ENCODE results near the gene TMEM240.
"Not testable (repeated sequence)": the region's sequence is repeated elsewhere in the genome, so short reads cannot be mapped to it uniquely, and the experiment has no call there.

Gene TMEM240

DNA sequence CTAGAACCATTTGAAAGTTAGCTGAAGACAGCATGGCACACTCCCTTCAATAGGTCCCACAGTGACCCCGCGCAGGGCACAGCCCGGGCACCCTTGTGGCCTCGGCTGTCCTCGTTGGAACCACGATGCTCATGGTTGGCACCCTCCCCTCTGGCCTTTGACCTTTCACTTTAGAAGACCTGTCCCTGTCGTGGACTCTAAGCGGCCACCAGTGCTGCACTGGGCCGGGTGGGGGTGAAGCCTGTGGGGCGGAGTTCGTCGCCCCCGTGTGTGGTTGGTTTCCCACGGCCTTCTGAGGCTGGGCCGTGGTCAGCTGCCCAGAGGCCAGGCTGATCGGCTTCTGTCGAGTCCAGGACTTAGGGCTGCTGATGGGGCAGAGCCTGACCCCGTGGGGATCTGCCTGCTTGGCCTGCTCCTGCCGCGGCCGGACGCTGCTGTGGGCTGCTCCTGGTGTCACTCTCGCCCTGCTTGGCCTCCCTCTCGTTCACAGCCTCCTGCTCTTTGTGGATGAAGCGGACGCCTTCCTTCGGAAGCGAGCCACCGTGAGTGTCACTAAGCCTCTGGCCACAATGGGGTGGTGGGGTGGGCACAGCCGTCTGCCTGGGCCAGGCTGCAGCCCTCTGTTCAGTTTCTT lies 15.6 kb downstream of the TMEM240 start:
- not testable (repeated sequence) for DNase-seq (ENCODE audit: low read depth in 2 of 2, low spot score in 1 of 2)

DNA sequence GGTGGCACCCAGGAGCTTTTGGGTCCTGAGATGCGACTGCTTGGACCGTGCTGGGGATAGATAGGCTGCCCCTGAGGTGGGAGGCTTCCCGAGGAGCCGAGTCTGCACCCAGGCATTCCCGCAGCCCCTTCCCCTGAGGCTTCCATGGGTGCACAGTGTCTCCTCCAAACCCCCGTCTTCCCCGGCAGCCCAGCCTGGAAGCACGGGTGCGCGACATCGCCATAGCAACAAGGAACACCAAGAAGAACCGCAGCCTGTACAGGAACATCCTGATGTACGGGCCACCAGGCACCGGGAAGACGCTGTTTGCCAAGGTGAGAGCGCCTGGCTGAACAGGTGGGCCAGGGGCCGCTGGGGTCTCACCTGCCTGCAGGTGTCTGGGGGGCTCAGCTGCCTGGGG lies 16.8 kb downstream of the TMEM240 start:
- DNase-seq (ENCODE audit: low read depth in 2 of 2, low spot score in 1 of 2) = not testable (repeated sequence)

DNA sequence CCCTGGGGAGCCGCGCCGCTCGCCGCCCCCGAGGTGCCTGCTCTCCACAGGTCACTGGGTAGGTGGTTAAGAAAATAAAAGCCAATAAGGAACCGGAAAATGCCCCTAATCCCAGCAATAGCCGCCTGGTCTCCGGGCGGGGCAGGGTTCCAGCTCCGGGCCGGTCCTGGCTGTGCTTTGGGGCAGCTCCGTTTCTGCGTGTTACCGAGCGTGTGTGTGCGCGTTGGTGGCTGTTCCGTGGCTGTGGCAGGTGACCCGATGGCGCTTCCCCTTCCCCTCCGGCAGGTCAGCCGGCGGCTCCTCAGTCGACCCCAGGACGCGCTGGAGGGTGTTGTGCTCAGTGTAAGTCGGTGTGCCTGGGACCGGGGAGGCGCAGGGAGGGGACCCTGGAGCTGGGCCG lies 17.2 kb downstream of the TMEM240 start:
- not testable (repeated sequence) for DNase-seq (ENCODE audit: low read depth in 2 of 2, low spot score in 1 of 2)

DNA sequence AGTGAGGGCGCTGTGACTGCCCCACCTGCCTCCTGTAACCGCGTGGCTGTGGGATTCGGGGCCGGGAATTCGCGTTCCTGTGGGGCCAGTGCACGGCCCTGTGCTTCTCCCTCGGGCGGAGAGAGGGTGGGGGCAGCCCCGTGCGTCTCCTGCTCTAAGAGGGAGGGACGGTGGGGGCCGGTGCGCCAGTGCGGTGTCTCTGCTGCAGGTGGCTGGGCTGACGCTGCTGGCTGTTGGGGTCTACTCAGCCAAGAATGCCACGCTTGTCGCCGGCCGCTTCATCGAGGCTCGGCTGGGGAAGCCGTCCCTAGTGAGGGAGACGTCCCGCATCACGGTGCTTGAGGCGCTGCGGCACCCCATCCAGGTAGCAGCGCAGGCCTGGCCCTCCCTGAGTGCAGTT lies 17.9 kb downstream of the TMEM240 start:
- not testable (repeated sequence) for DNase-seq (ENCODE audit: low read depth in 2 of 2, low spot score in 1 of 2)

DNA sequence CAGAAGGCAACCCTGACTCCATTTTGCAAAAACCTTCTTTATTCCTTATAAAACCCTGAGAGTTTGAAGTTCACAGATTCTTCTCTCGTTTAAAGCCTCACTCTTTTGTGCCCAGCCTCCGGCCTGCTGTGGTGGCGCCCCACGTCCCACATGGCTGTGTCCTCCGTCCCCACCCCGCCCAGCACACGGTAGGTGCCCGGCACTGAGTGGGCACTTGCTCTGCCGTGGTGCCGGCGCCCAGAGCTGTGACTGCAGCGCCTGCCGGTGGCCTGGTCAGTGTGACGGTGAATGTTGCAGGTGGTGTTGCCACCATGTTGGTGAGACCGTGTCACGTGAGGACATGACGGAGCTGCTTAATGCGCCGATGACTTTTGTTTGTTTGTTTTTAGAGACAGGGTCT lies 19.1 kb downstream of the TMEM240 start:
- DNase-seq (ENCODE audit: low read depth in 2 of 2, low spot score in 1 of 2) = no peak

DNA sequence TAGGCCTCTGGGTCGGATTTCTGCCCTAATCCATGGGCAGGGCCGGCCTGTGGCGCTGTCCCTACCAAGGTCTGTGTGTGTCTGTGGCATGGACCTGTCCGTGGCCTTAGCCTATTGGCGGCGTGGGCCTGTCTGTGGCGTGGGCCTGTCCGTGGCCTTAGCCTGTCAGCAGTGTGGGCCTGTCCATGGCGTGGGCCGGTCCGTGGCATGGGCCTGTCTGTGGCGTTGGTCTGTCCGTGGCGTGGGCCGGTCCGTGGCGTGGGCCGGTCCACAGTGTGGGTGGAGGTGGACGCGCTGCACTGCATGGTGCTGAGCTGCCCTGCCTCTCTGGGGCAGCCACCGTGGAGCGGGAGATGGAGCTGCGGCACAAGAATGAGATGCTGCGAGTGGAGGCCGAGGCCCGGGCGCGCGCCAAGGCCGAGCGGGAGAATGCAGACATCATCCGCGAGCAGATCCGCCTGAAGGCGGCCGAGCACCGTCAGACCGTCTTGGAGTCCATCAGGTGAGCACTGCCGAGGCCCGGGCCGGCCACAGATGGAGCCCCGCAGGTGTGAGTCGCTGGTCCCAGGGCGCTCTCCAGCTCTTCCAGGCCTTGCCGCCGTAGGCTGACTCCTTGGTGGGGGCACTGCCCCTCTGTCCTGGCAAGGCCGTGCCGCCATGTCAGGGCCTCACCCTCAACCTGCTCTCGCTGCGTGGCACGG lies 20.5 kb downstream of the TMEM240 start:
- DNase-seq (ENCODE audit: low read depth in 2 of 2, low spot score in 1 of 2) = not testable (repeated sequence)

DNA sequence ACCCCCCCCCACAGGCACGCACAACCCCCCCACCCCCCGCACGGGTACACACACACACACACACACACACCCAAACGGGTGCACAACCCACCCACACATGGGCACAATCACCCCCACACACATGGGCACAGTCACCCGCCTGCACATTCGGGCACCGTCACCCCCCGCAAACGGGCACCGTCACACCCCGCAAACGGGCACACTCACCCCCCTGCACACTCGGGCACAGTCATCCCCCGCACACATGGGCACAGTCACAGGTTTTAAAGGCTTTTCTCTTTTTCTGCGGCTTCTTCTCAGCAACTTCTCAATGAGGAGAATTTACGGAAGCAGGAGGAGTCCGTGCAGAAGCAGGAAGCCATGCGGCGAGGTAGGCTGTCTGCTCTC lies 21.8 kb downstream of the TMEM240 start:
- DNase-seq (ENCODE audit: low read depth in 2 of 2, low spot score in 1 of 2) = not testable (repeated sequence)

DNA sequence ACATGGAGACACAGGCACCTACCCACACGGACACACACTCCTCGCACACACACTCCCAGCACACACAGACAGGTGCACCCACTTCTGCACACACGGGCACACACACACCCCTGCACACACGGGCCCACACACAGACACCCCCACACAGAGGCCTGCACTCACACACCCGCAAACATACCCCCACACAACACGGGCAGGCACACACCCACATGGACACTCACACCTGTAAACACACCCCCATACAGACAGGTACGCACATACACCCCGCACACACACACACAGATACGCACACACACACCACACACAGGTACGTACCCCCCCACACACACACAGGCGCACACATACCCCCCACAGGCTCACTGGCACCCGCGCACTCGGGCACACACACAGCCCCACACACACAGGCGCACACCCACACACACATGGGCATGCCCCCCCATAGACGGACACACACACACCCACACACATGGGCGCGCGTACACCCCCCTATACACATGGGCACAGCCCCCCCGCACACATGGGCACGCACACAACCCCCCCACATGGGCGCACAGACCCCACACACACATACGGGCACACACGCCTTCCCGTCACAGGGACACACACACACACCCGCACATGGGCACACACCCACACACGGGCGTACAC lies 22.3 kb downstream of the TMEM240 start:
- DNase-seq (ENCODE audit: low read depth in 2 of 2, low spot score in 1 of 2) = no peak

DNA sequence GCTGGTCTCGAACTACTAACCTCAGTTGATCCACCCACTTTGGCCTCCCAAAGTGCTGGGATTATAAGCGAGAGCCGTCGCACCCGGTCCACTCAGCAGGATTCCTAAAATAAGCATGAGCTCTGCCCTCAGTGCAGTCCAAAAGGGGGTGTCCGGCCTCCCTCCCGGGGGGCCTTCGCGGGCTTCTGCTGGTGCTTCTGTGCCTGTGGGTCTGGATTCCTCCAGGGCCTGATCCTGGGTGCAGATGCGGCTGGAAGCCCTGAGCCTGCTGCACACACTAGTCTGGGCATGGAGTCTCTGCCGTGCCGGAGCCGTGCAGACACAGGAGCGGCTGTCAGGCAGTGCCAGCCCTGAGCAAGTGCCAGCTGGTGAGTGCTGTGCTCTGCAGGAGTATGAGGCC lies 23.5 kb downstream of the TMEM240 start:
- DNase-seq (ENCODE audit: low read depth in 2 of 2, low spot score in 1 of 2) = not testable (repeated sequence)

DNA sequence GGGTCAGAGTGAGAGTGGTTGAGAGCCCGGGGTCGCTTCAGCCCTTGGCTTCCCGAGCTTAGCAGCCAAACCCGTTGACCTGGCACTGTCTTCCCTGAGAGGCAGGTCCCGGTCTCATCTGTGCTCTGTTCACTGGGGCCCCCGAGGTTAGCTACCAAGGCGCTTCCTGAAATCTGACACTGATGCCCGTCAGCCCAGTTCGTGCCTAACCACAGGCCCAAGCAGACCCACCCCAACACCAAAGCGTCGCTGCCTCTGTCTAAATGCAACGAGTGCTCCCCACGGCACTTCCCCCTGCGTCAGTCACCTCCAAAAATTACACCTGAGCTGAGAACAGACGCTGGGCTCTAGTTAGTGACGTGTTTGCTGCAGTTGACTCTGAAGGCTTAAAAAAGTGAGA lies 26.0 kb downstream of the TMEM240 start:
- DNase-seq (ENCODE audit: low read depth in 2 of 2, low spot score in 1 of 2) = not testable (repeated sequence)

DNA sequence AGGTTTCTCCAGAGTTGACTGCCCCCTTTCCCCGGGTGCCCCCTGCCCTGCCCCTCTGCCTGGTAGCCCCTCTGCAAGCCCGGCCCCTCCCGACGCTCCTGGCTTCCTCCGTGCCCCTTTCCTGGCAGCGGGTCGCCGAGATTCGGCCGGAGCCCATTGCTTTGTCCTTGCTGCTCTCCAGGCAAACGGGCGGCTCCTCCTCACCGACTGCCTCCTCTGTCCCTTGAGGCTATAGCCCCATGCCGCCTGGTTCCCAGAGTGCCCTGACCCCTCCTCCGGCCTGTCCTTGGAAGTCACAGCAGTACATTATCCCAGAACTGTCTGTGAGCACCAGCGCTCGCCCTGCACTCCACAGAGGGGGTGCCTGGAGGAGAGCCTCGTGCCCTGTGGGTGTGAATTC lies 26.7 kb downstream of the TMEM240 start:
- not testable (repeated sequence) for DNase-seq (ENCODE audit: low read depth in 2 of 2, low spot score in 1 of 2)

DNA sequence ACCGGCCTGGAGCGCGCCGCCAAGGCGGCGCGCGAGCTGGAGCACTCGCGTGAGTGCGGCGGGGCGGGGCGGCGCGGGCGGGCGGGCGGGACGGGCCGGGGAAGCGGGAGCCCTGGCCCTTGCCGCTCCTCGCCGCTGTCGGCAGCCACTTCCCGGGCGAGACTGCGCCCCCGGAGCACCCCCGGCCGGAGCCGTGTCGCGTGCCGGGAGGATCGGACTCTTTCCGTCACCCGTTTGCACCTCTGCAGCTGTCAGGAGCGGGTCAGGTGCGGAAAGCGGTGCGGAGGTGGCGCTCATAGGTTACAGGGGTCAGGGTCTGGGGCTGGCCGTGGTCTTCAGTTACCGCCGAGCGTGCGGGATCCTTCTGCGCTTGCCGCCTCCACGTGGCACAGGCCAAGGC lies 28.0 kb downstream of the TMEM240 start:
- DNase-seq (ENCODE audit: low read depth in 2 of 2, low spot score in 1 of 2) = not testable (repeated sequence)

DNA sequence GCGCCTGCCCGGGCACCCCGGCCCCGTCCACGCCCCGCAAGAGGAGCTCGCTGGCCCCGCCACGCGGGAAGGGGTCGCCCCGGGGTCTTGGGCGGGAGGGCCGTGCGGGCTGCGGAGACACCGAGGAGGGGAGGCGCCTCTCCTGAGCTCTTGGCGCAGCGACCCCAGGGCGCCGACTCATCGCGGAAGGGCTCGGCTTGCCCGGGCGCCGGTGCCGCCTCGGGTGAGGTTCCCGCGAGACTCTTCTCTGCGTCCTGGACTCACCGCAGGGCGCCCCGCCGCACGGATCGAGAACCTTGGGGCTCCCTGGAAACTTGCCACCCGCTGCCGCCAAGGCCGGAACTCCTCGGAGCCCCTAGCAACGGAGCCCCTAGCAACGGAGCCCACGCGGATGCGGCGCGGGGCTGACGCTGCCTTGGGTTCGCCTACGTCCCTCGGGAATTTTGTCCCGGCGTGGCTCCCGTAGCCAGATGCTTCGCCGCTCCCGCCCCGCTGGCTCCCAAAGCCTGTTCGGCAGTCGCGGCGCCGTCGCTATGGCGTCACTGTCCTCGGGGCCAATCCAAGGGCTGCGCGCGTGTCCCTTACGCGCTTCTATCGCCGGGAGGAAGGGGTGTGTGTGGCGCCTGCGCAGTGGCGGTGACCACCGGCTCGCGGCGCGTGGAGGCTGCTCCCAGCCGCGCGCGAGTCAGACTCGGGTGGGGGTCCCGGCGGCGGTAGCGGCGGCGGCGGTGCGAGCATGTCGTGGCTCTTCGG lies 28.7 kb downstream of the TMEM240 start, which contains the start of gene ATAD3A:
TSS of gene ATAD3A (plus strand) at position 630 of the 753 bp plus-strand sequence. CDS start at position 737, 107 bp downstream.
- peak; percentile 91 for DNase-seq (ENCODE audit: low read depth in 2 of 2, low spot score in 1 of 2)

DNA sequence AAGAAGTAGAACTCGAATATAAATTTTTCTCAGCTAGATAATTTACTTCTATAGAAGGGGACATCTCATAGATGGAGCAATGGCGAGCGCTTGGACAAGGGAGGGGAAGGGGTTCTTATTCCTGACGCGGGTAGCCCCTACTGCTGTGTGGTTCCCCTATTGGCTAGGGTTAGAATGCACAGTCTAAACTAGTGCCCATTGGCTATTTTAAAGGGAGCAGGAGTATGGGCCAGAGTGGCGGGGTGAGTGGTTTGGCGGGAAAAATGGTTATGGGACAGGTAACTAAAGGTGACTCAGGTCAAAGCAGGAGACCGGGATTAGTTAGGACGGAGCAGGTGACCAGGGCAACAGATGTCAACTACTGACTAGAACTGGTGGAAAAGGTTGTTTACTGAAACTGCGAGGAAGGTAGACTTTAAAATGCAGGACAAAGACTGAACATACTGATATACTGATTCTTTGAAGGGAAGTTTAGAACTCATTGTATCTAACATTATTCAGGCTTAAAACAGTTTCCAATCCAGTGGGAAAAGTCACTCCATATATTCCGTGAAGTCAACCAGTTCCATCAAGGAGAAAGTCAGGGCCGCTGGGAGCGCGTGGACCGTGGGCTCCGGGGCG lies 29.4 kb downstream of the TMEM240 start:
- DNase-seq (ENCODE audit: low read depth in 2 of 2, low spot score in 1 of 2) = no peak

DNA sequence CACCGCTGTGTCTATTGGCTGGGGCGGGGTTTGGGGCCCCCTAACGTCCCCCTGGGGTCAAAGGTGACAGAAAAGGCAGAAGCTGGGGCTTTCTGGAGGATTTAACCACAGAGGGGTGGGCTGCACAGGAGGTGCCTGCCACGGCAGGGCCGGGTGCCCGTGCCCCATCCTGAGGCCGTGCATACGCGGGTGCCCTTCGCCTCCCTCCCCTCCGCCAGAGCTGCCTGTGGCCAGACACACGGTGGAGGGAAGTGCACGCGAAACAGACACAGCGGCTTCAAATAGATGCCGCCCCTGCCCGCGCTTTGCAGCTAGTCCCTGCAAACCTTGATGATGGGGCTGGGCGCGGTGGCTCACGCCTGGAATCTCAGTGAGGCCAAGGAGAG lies 31.0 kb downstream of the TMEM240 start:
- DNase-seq (ENCODE audit: low read depth in 2 of 2, low spot score in 1 of 2) = not testable (repeated sequence)

DNA sequence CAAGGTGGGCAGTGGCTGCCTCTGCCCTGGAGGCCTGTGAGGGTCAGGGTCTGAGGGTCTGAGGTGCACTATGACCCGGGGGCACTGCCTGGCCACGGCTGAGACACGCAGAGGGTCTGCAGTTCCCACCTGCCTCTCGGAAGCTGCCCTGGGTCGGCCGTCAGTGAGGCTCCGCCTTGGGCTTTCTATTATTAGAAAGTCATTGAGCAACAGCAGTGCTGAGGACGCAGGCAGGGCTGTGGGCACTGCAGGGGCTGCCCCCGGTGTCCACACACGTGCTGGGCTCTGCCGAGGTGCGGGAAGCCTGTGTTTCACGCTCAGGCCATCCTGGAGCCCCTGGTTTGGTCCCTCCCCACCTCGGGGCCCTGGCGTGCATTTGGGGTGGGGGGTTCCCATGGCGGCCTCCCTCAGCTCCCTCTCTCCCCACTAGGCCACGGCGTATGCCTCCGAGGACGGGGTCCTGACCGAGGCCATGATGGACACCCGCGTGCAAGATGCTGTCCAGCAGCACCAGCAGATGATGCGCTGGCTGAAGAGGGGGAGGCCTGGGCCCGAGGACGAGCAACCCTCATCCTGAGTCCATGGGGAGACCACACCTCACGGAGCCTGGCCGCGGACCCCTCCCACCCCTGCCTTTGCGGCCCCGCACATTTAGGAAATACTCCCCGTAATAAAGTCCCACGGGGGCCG lies 31.5 kb downstream of the TMEM240 start:
- DNase-seq (ENCODE audit: low read depth in 2 of 2, low spot score in 1 of 2) = not testable (repeated sequence)

DNA sequence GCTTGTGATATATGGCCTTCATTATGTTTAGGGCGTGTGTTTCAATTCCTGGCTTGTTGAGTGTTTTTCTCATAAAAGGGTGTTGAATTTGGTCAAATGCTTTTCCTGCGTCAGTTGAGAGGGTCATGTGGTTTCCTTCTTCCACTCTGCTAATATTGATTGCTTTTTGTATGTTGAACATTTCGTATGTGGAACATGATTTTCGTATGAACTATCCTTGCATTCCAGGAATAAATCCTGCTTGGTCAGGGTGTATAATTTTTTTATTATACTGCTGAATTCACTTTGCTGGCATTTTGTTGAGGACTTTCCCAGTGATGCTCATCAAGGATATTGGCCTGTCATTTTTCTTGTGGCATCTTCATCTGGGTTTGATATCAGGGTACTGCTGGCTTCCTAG lies 33.1 kb downstream of the TMEM240 start:
- no peak for DNase-seq (ENCODE audit: low read depth in 2 of 2, low spot score in 1 of 2)

DNA sequence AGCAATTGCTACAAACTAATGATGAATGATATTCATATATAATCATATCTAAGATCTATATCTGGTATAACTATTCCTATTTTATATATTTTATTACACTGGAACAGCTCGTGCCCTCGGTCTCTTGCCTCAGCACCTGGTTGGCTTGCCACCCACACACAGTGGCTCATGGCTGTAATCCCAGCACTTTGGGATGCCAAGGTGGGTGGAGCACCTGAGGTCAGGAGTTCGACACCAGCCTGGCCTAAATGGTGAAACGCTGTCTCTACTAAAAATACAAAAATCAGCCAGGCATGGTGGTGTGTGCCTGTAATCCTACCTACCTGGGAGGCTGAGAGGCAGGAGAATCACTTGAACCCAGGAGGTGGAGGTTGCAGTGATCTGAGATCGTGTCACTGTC lies 34.6 kb downstream of the TMEM240 start:
- DNase-seq (ENCODE audit: low read depth in 2 of 2, low spot score in 1 of 2) = not testable (repeated sequence)

DNA sequence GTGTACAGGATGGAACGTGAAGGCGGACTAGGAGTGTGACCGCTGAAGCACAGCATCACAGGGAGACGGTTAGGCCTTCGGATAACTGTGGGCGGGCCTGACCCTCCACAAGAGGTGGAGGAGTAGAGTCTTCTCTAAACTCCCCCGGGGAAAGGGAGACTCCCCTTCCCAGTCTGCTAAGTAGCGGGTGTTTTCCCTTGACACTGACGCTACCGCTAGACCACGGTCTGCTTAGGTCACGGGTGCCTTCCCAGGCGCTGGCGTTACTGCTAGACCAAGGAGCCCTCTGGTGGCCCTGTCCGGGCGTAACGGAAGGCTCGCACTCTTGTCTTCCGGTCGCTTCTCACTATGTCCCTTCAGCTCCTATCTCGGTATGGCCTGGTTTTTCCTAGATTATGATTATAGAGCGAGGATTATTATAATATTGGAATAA lies 35.0 kb downstream of the TMEM240 start:
- DNase-seq (ENCODE audit: low read depth in 2 of 2, low spot score in 1 of 2) = not testable (repeated sequence)

DNA sequence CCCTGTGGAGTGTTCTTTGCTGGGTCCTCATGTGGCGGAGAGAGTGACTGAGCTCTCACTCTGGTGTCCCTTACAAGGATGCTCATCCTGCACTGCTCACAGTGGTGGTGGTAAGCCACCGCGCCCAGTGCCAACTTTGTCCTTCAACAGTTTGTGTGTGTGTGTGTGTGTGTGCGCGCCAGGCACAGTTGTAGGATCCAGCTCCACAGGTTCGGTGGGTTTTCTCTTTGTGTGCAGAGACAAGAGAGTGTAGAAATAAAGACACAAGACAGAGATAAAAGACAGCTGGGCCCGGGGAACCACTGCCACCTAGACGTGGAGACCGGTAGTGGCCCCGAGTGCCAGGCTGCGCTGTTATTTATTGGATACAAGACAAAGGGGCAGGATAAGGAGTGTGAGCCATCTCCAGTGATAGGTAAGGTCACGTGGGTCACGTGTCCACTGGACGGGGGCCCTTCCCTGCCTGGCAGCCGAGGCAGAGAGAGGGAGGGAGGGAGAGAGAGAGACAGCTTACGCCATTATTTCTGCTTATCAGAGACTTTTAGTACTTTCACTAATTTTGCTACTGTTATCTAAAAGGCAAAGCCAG lies 35.6 kb downstream of the TMEM240 start:
- DNase-seq (ENCODE audit: low read depth in 2 of 2, low spot score in 1 of 2) = peak in 1 of 2 donors; percentile 39
